Measurements from ENCODE around the gene PRCD. TPM values are rescaled to one million over a fixed set of nuclear protein-coding genes. Genes with fewer than 3 reads are reported as not detected.
"Not testable (repeated sequence)": the region's sequence is repeated elsewhere in the genome, so short reads cannot be mapped to it uniquely, and the experiment has no call there.

The PRCD gene
- polyA plus RNA-seq, 1 donor from 2014 or later, result 22.5 TPM

DNA sequence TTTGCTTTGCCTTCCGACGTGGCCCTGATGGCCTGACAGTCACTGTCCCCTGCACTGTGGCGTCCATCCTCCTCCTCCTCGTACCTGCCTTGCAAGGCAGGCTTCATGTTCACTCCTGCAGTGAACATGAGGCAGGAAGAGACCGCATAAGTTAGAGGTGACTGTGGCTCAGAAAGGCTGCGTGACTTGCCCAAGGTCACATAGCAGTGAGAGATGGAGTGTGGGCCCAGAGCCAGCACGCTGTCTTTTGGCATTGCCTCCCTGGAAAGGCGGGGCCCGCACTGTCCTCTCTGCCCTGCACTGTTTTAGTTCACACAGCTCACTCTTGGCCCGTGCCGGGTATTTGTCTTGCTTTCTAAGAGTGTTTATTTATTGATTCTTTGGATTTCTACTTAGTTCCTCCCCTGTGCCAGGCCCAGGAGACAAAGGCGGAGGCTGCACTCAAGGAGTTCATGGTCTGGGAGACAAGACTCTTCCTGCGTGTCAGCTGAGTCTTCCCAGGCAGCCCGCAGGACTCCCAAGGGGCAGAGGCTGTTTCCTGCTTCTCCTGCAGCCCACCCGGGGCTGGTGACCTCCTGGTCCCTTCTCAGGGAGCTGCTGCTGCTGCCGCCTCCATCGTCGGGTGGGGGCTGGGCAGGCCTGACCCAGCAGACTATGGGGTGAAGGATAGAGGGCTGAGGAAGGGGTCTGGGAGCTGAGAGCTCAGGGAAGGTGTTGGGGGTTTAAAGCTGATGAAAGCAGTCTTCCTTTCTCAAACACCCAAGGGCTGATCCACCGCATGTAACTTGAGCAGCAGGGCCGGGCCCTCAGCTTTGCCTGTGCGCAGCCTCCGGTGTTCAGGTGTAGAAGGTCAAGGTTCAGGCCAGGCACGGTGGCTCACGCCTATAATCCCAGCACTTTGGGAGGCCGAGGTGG lies 15.0 kb upstream of the PRCD start:
- Histone ChIP-seq H3F3A (ENCODE audit: insufficient read depth, low read length, poor library complexity, severe bottlenecking) (no peaks in the 10 kb centered on the region), H3K79me2 (replicated peaks; ENCODE audit: insufficient read depth, low read length) (no peaks in the 10 kb centered on the region), H3K4me2 (ENCODE audit: low read length) (no peak overlapping the region), H2AFZ (ENCODE audit: low read depth, low read length) (no peak overlapping the region), H3K4me3 (ENCODE audit: low read length) (no peak overlapping the region), H3K36me3 (ENCODE audit: insufficient read depth, low read length) (no peaks in the 10 kb centered on the region), H3K27ac (ENCODE audit: low read length) (no peak overlapping the region), H3K9me3 (ENCODE audit: low read length) (no peaks in the 10 kb centered on the region), H3K27me3 (ENCODE audit: insufficient read depth, low read depth, low read length) (no peaks in the 10 kb centered on the region), H4K20me1 (ENCODE audit: insufficient read depth) (no peaks in the 10 kb centered on the region), H3K9ac (ENCODE audit: low read length) (no peak overlapping the region), H3K9me2 (ENCODE audit: insufficient read depth, low read length) (no peaks in the 10 kb centered on the region)
- TF ChIP-seq POLR2AphosphoS5 (IDR thresholded peaks at IDR 0.05) (no peak), EZH2 (IDR thresholded peaks at IDR 0.05; ENCODE audit: borderline replicate concordance, insufficient read depth, low read length, poor library complexity, severe bottlenecking) (no peak), MXI1 (conservative IDR thresholded peaks at IDR 0.05; ENCODE audit: poor library complexity, severe bottlenecking) (no peak), RAD21 (conservative IDR thresholded peaks at IDR 0.05) (no peak), SMC3 (conservative IDR thresholded peaks at IDR 0.05; ENCODE audit: poor library complexity) (no peak), TAF1 (IDR thresholded peaks at IDR 0.05; ENCODE audit: low read depth) (no peak), EP300 (conservative IDR thresholded peaks at IDR 0.05; ENCODE audit: poor library complexity, severe bottlenecking) (no peak)
- TF ChIP-seq, protein P1, sequence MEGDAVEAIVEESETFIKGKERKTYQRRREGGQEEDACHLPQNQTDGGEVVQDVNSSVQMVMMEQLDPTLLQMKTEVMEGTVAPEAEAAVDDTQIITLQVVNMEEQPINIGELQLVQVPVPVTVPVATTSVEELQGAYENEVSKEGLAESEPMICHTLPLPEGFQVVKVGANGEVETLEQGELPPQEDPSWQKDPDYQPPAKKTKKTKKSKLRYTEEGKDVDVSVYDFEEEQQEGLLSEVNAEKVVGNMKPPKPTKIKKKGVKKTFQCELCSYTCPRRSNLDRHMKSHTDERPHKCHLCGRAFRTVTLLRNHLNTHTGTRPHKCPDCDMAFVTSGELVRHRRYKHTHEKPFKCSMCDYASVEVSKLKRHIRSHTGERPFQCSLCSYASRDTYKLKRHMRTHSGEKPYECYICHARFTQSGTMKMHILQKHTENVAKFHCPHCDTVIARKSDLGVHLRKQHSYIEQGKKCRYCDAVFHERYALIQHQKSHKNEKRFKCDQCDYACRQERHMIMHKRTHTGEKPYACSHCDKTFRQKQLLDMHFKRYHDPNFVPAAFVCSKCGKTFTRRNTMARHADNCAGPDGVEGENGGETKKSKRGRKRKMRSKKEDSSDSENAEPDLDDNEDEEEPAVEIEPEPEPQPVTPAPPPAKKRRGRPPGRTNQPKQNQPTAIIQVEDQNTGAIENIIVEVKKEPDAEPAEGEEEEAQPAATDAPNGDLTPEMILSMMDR (IDR thresholded peaks at IDR 0.05; ENCODE audit: poor library complexity, severe bottlenecking), result no peak
- TF ChIP-seq, protein P2, sequence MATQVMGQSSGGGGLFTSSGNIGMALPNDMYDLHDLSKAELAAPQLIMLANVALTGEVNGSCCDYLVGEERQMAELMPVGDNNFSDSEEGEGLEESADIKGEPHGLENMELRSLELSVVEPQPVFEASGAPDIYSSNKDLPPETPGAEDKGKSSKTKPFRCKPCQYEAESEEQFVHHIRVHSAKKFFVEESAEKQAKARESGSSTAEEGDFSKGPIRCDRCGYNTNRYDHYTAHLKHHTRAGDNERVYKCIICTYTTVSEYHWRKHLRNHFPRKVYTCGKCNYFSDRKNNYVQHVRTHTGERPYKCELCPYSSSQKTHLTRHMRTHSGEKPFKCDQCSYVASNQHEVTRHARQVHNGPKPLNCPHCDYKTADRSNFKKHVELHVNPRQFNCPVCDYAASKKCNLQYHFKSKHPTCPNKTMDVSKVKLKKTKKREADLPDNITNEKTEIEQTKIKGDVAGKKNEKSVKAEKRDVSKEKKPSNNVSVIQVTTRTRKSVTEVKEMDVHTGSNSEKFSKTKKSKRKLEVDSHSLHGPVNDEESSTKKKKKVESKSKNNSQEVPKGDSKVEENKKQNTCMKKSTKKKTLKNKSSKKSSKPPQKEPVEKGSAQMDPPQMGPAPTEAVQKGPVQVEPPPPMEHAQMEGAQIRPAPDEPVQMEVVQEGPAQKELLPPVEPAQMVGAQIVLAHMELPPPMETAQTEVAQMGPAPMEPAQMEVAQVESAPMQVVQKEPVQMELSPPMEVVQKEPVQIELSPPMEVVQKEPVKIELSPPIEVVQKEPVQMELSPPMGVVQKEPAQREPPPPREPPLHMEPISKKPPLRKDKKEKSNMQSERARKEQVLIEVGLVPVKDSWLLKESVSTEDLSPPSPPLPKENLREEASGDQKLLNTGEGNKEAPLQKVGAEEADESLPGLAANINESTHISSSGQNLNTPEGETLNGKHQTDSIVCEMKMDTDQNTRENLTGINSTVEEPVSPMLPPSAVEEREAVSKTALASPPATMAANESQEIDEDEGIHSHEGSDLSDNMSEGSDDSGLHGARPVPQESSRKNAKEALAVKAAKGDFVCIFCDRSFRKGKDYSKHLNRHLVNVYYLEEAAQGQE (IDR thresholded peaks at IDR 0.05; ENCODE audit: borderline replicate concordance), result no peak

DNA sequence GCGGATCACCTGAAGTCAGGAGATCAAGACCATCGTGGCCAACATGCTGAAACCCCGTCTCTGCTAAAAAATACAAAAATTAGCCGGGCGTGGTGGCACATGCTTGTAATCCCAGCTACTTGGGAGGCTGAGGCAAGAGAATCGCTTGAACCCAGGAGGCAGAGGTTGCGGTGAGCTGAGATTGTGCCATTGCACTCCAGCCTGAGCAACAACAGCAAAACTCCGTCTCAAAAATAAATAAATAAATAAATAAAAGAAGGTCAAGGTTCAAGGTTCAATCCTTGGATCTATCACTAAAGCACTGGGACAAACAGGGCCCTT lies 14.4 kb upstream of the PRCD start:
- H3K27ac ChIP-seq (ENCODE audit: low read length); H3F3A ChIP-seq (ENCODE audit: insufficient read depth, low read length, poor library complexity, severe bottlenecking); H3K4me2 ChIP-seq (ENCODE audit: low read length); H3K36me3 ChIP-seq (ENCODE audit: insufficient read depth, low read length); H3K9ac ChIP-seq (ENCODE audit: low read length); H3K9me2 ChIP-seq (ENCODE audit: insufficient read depth, low read length); H3K4me3 ChIP-seq (ENCODE audit: low read length); H4K20me1 ChIP-seq (ENCODE audit: insufficient read depth); H3K9me3 ChIP-seq (ENCODE audit: low read length); H3K79me2 ChIP-seq (replicated peaks; ENCODE audit: insufficient read depth, low read length); H3K27me3 ChIP-seq (ENCODE audit: insufficient read depth, low read depth, low read length); H2AFZ ChIP-seq (ENCODE audit: low read depth, low read length): not testable (repeated sequence)

DNA sequence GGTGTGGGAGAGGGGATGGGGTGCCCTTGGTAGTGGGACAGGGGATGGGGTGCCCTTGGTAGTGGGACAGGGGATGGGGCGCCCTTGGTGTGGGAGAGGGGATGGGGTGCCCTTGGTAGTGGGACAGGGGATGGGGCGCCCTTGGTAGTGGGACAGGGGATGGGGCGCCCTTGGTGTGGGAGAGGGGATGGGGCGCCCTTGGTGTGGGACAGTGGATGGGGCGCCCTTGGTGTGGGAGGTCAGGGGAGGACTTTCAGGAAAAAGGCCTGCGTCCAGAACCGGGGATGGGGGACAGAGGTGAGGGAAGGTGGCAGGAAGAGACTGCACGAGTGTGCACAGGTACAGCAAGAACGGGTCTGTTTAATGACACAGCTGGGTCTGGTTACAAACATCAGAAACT lies 12.8 kb upstream of the PRCD start:
- H2AFZ ChIP-seq (ENCODE audit: low read depth, low read length); H3K27me3 ChIP-seq (ENCODE audit: insufficient read depth, low read depth, low read length); H3K9ac ChIP-seq (ENCODE audit: low read length); H3K4me3 ChIP-seq (ENCODE audit: low read length); H4K20me1 ChIP-seq (ENCODE audit: insufficient read depth); H3K79me2 ChIP-seq (replicated peaks; ENCODE audit: insufficient read depth, low read length); H3K9me2 ChIP-seq (ENCODE audit: insufficient read depth, low read length); H3F3A ChIP-seq (ENCODE audit: insufficient read depth, low read length, poor library complexity, severe bottlenecking); H3K9me3 ChIP-seq (ENCODE audit: low read length); H3K4me2 ChIP-seq (ENCODE audit: low read length); H3K36me3 ChIP-seq (ENCODE audit: insufficient read depth, low read length); H3K27ac ChIP-seq (ENCODE audit: low read length): not testable (repeated sequence)
